Endothelial cell of umbilical vein (primary cell): Measurements from ENCODE around the gene MAT2B. TPM values are rescaled to one million over a fixed set of nuclear protein-coding genes. Genes with fewer than 3 reads are reported as not detected.

Source experiments
- BruUV-seq: library from RNA; stranded (reverse); fragments of 400-500 nt; replicated peaks from 2 replicates; lab custom pipeline; 2021; lab: Mats Ljungman, UMichigan
- CTCF ChIA-PET: fragments of 300-600, 350-600 bp; sonication (Branson Sonifier 250); formaldehyde crosslinking; loops from one replicate; lab custom pipeline; 2021; ENCODE audit warnings: antibody characterized with exemption, inconsistent platforms; lab: Charles Lee
- POLR2A ChIA-PET: fragments of 300-600, 350-600 bp; sonication (Branson Sonifier 250); formaldehyde crosslinking; loops from one replicate; lab custom pipeline; 2021; ENCODE audit warnings: antibody characterized with exemption, inconsistent platforms; lab: Charles Lee
- DNase-seq: peaks from one replicate; pipeline ENCODE4 v3.0.0-alpha.2; 2011; ENCODE audit warnings: low read depth, low spot score
- FAIRE-seq: peaks from 2 replicates; lab custom pipeline; 2011; peaks lifted over from hg19 to GRCh38; lab: Jason Lieb, UNC
- H2AFZ ChIP-seq: 2 replicates; pipeline ENCODE4 v1.6.0; 2012; ENCODE audit warnings: low read depth, low read length, control low read depth, inconsistent platforms
- H3K27ac ChIP-seq: 2 replicates; pipeline ENCODE4 v1.5.1; 2011; ENCODE audit warnings: low read depth, mild to moderate bottlenecking, control low read depth, low read length, moderate library complexity; ENCODE audit not compliant: insufficient read depth
- H3K27me3 ChIP-seq, 2 experiments: 2 replicates each; pipeline versions ENCODE4 v1.6.0 to v1.6.1; 2011; ENCODE audit warnings: low read length in 2 of 2, mixed read lengths in 1 of 2; ENCODE audit not compliant: control insufficient read depth in 2 of 2, insufficient read depth in 2 of 2
- H3K36me3 ChIP-seq, 2 experiments: 2 replicates in 1 of 2; 3 replicates in 1 of 2; pipeline ENCODE4 v1.5.1; 2011; ENCODE audit warnings: low read length in 2 of 2, mild to moderate bottlenecking in 1 of 2, moderate library complexity in 1 of 2; ENCODE audit not compliant: control insufficient read depth in 2 of 2, insufficient read depth in 2 of 2; ENCODE audit errors: extremely low read depth in 1 of 2
- H3K4me1 ChIP-seq: 3 replicates; pipeline ENCODE4 v1.5.1; 2011; ENCODE audit warnings: mild to moderate bottlenecking, low read length; ENCODE audit not compliant: control insufficient read depth, insufficient read depth; ENCODE audit errors: extremely low read depth
- H3K4me2 ChIP-seq: 2 replicates; pipeline ENCODE4 v1.6.1; 2011; ENCODE audit warnings: low read length, control low read depth, mixed read lengths; ENCODE audit not compliant: insufficient read depth
- H3K4me3 ChIP-seq, 3 experiments: fragments of 200-600 bp in 1 of 3; sonication (generic), shearing (Covaris generic) in 1 of 3; replicated peaks in 1 of 3; 2 replicates each; pipeline ENCODE4 v1.5.1; 2011 to 2016; ENCODE audit warnings: control low read depth in 3 of 3, low read length in 3 of 3, mild to moderate bottlenecking in 2 of 3, inconsistent platforms in 1 of 3, low read depth in 1 of 3, moderate library complexity in 1 of 3; ENCODE audit not compliant: insufficient read depth in 1 of 3
- H3K79me2 ChIP-seq: 2 replicates; pipeline ENCODE4 v1.6.0; 2012; ENCODE audit warnings: low read length, inconsistent platforms; ENCODE audit not compliant: control insufficient read depth, insufficient read depth
- H3K9ac ChIP-seq: replicated peaks from 2 replicates; pipeline ENCODE3; 2011; ENCODE audit warnings: low read length, control low read depth; ENCODE audit not compliant: insufficient read depth; ENCODE audit errors: extremely low read depth
- H3K9me1 ChIP-seq: replicated peaks from 3 replicates; pipeline ENCODE4 v1.6.0; 2011; ENCODE audit warnings: mild to moderate bottlenecking, low read length; ENCODE audit not compliant: control insufficient read depth, insufficient read depth; ENCODE audit errors: extremely low read depth
- H3K9me3 ChIP-seq: replicated peaks from 2 replicates; pipeline ENCODE4 v1.5.1; 2012; ENCODE audit warnings: low read length, inconsistent platforms; ENCODE audit not compliant: control insufficient read depth, insufficient read depth
- H4K20me1 ChIP-seq: replicated peaks from 2 replicates; pipeline ENCODE3; 2011; ENCODE audit warnings: mild to moderate bottlenecking, low read length; ENCODE audit not compliant: control insufficient read depth, insufficient read depth; ENCODE audit errors: extremely low read depth
- CTCF ChIP-seq, 2 donors: IDR thresholded peaks; 1 replicate in 1 of 2; 2 replicates in 1 of 2; pipeline ENCODE4 v1.5.1; 2011; ENCODE audit warnings: low read length in 2 of 2, mild to moderate bottlenecking in 2 of 2, moderate library complexity in 2 of 2, control low read depth in 1 of 2, inconsistent platforms in 1 of 2, low read depth in 1 of 2; ENCODE audit not compliant: insufficient read depth in 1 of 2; ENCODE audit errors: extremely low read depth in 1 of 2
- EZH2 ChIP-seq: IDR thresholded peaks from 2 replicates; pipeline ENCODE4 v1.6.1; 2012; ENCODE audit warnings: borderline replicate concordance, low read depth, mild to moderate bottlenecking, moderate library complexity, low read length, inconsistent platforms; ENCODE audit not compliant: severe bottlenecking
- FOS ChIP-seq: IDR thresholded peaks from 2 replicates; pipeline ENCODE4 v1.6.1; 2011; ENCODE audit warnings: mild to moderate bottlenecking, low read length, moderate library complexity, borderline replicate concordance; ENCODE audit not compliant: insufficient read depth
- GATA2 ChIP-seq: IDR thresholded peaks from 2 replicates; pipeline ENCODE4 v1.7.0; 2011; ENCODE audit warnings: low read depth, mild to moderate bottlenecking, moderate library complexity, mixed read lengths, low read length; ENCODE audit not compliant: insufficient read length, insufficient read depth
- JUN ChIP-seq: IDR thresholded peaks from 2 replicates; pipeline ENCODE4 v1.6.1; 2011; ENCODE audit warnings: borderline replicate concordance, low read depth; ENCODE audit not compliant: insufficient read length, insufficient read depth
- MAX ChIP-seq: IDR thresholded peaks from 2 replicates; pipeline ENCODE4 v1.6.1; 2011; ENCODE audit not compliant: insufficient read depth, insufficient read length
- MYC ChIP-seq: IDR thresholded peaks from one replicate; pipeline ENCODE4 v1.6.1; 2011; ENCODE audit warnings: mild to moderate bottlenecking, low read depth, low read length
- POLR2A ChIP-seq: IDR thresholded peaks from 2 replicates; pipeline ENCODE4 v1.6.1; 2012; ENCODE audit warnings: low read depth, mild to moderate bottlenecking, control low read depth, low read length
- POLR2AphosphoS5 ChIP-seq: IDR thresholded peaks from 2 replicates; pipeline ENCODE4 v1.6.1; 2012; ENCODE audit warnings: low read depth, mild to moderate bottlenecking, control low read depth, low read length, moderate library complexity; ENCODE audit not compliant: insufficient read depth
- dilution Hi-C: fragments of 300-500 bp; cut with MboI; formaldehyde crosslinking; loops from one replicate; pipeline ENCODE4 v1.15.0; 2019; ENCODE audit warnings: low sequenced_read_pairs; ENCODE audit not compliant: extremely low pct_ligation_motif_present
- intact Hi-C: fragments of 100-400 bp; cut with micrococcal nuclease; formaldehyde crosslinking; loops from one replicate; pipeline ENCODE4 v1.10.0; 2022
- polyA plus RNA-seq, 4 experiments: library from polyadenylated mRNA; depleted of rRNA in 3 of 4; stranded (reverse) in 3 of 4; unstranded in 1 of 4; fragments of >200 nt; gene quantifications; 2 replicates each; pipeline versions ENCODE4 v1.2.1 to v1.2.3, GENCODE V29; 2011 to 2012; ENCODE audit warnings: missing spikeins in 1 of 4
- total RNA-seq: library from RNA; stranded (reverse); gene quantifications from 2 replicates; pipeline ENCODE4 v1.2.3, GENCODE V29; 2021

The MAT2B gene
- total and polyA plus RNA-seq, 2 donors (not counting 3 experiments of a cell fraction or from before 2014, with no cell fraction given), result 41.5 to 101 TPM

DNA sequence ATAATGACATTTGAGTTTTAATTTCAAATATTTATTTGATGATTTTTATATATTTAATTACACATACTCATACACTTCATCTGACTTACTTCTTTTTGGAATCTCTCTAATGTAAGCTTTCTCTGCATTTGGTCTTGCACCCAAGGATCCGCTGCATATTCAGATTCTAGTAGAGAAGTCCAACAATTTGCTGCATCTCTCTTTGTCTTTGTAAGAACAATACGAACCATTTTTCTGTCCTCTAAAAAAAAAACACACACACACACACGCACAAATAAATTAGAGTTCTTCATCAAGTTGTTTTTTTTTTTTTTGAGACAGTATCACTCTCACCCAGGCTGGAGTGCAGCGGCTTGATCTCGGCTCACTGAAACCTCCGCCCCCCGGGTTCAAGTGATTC, 48.6 kb upstream of the MAT2B start:
- Histone ChIP-seq H3K27me3 (no peaks in the 10 kb centered on the region), H3K4me2 (no peak overlapping the region), H3K36me3 (peaks cover 0 to 4% of the 10 kb centered on the region in 2 experiments), H4K20me1 (no peaks in the 10 kb centered on the region), H3K4me1 (peaks cover 17% of the 10 kb centered on the region), H3K79me2 (peaks cover 23% of the 10 kb centered on the region), H2AFZ (no peak overlapping the region), H3K9me3 (no peaks in the 10 kb centered on the region), H3K9me1 (no peaks in the 10 kb centered on the region), H3K27ac (no peak overlapping the region), H3K9ac (no peak overlapping the region), H3K4me3 (no peak overlapping the region)
- FAIRE-seq (no peak), DNase-seq (no peak)
- dilution Hi-C loops (no loop called here), intact Hi-C loops (no loop called here)
- no TSS peak for BruUV-seq
- ChIA-PET POLR2A (no interaction called here), CTCF (interaction anchor here (0.5 to 1.4 kb wide), 2 partner anchors 32 to 110 kb away, joined by 3 to 4 read pairs; no protein-coding TSS in a partner anchor)
- TF ChIP-seq GATA2 (no peak), EZH2 (no peak), POLR2A (no peak), MAX (no peak), MYC (no peak), CTCF (IDR thresholded peaks at IDR 0.05; ENCODE audit: extremely low read depth in 1 of 2, insufficient read depth in 1 of 2, low read depth in 1 of 2, low read length in 2 of 2) (no peak), JUN (no peak), FOS (no peak), POLR2AphosphoS5 (no peak)
